A204.1 (cell line): ENCODE data around the gene RPL18A.

Source experiments
- FAIRE-seq: peaks from 2 replicates; lab custom pipeline; 2012; peaks lifted over from hg19 to GRCh38; lab: Jason Lieb, UNC

RPL18A gene

GRCh38 chr19:17841810-17842662 lies 17.7 kb upstream of the RPL18A start:
- FAIRE-seq: no peak

GRCh38 chr19:17842663-17843291 lies 16.9 kb upstream of the RPL18A start:
- FAIRE-seq: no peak

GRCh38 chr19:17843292-17843827 lies 16.4 kb upstream of the RPL18A start:
- no peak for FAIRE-seq

GRCh38 chr19:17843908-17844490 lies 15.7 kb upstream of the RPL18A start:
- no peak for FAIRE-seq

- FAIRE-seq: no peak
These were observed 13.6 kb upstream of the RPL18A start for GRCh38 chr19:17846146-17846545.

GRCh38 chr19:17847538-17848366 lies 12.0 kb upstream of the RPL18A start, which contains the start of gene JAK3:
TSS of gene JAK3 (minus strand) at chr19:17847982. CDS start at chr19:17844417, 3,565 bp downstream.
- FAIRE-seq: no peak

GRCh38 chr19:17848595-17849292 lies 11.0 kb upstream of the RPL18A start:
- FAIRE-seq: no peak

GRCh38 chr19:17854061-17854460 lies 5.6 kb upstream of the RPL18A start:
- FAIRE-seq: no peak

- FAIRE-seq: no peak
These were observed 4.2 kb upstream of the RPL18A start for GRCh38 chr19:17855280-17856152.

- no peak for FAIRE-seq
These were observed 752 bp downstream of the RPL18A start for GRCh38 chr19:17860331-17860992.

- no peak for FAIRE-seq
These were observed 1.3 kb downstream of the RPL18A start for GRCh38 chr19:17860993-17861360.

- no peak for FAIRE-seq
These were observed 2.1 kb downstream of the RPL18A start for GRCh38 chr19:17861542-17862402.

GRCh38 chr19:17862711-17863519 lies 3.2 kb downstream of the RPL18A start:
- FAIRE-seq: no peak

GRCh38 chr19:17863520-17864182 lies 3.9 kb downstream of the RPL18A start:
- FAIRE-seq: no peak

- FAIRE-seq: no peak
These were observed 5.9 kb downstream of the RPL18A start for GRCh38 chr19:17865364-17866311.

GRCh38 chr19:17866312-17866963 lies 6.7 kb downstream of the RPL18A start:
- no peak for FAIRE-seq
